GM18520 (cell line): ENCODE measurements around the gene SEMA3E.
"Not testable (repeated sequence)": the region's sequence is repeated elsewhere in the genome, so short reads cannot be mapped to it uniquely, and the experiment has no call there.

Experiments used
- ATAC-seq: cut with Tn5 transposase; IDR thresholded peaks from one replicate; pipeline ENCODE4 v1.9.1; 2021; ENCODE audit not compliant: unreplicated experiment

SEMA3E gene

DNA sequence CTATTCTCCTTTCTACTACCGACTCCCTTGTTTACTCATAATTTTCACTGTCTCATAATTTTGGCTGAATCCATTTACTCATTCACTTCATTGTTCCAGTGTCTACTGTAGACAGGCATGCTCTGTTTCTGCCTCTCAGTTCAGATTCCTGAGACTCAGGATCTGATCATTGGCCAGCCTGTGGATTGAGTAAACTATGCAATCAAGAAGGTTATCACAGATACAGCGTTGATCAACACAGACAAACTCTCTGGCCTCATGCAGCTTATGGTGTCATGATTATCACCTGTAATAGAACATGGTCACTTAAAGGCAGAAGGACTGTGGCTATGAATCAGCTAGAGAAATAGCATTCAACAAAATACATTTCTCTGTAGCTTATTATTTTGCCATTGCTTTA, 86.0 kb downstream of the SEMA3E start:
- ATAC-seq, result no peak

DNA sequence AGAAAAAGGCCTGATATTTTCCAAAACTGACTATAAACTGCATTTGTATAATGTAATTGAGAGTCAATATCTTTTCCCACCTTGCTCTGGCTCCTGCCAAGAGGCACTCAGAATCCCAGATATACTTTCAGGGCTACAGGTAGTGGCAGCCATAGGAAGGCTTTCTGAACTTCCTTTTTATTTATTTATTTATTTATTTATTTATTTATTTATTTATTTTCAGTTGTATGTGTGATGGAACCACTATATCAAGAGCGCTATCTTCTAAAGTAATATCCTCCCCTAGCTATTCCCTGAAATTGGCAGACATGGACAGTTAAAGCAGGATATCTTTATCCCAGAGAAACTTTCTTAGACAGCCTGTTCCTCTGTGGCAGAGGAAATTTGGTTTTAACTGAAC, 86.7 kb downstream of the SEMA3E start:
- ATAC-seq, result no peak

DNA sequence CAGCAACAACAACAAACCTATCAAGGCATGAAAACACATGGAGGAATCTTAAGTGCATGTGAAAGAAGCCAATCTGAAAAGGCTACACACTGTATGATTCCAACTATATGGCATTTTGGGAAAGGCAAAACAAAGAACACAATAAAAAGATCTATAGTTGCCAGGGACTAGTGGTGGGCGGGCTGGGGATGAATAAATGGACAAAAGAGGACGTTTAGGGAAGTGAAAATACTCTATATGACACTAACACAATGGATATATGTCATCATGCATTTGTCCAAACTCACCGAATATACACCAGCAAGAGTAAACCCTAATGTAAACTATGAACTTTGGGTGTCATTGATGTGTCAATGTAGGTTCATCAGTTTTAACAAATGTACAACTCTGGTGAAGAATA, 89.1 kb downstream of the SEMA3E start:
- no peak for ATAC-seq

DNA sequence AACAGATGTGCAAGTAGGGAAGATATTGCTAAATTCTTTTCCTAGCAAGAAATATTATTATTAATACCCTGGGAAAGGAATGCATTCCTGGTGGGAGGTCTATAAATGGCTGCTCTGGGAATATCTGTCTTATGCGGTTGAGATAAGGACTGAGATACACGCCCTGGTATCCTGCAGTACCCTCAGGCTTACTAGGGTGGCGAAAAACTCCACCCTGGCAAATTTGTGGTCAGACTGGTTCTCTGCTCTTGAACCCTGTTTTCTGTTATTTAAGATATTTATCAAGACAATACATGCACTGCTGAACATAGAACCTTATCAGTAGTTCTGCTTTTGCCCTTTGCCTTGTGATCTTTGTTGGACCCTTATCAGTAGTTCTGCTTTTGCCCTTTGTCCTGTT, 96.4 kb downstream of the SEMA3E start:
- not testable (repeated sequence) for ATAC-seq

DNA sequence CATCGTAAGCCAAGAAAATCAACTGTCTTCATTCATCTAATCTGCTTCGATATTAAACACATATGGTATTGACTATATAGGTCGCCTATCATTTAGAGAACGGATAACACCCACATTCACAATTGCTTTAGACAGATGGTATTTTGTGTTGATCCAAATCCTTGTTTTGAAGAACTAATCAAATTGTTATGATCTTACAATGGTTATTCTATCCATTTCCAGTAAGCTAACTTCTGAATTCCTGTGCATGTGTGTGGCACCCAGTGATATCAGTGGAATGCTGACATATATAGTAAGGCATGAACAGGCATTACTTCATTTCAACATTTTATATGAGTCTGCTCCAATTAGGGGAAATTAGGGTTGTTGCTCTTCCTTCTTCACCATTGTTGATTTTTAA, 98.8 kb downstream of the SEMA3E start:
- no peak for ATAC-seq

DNA sequence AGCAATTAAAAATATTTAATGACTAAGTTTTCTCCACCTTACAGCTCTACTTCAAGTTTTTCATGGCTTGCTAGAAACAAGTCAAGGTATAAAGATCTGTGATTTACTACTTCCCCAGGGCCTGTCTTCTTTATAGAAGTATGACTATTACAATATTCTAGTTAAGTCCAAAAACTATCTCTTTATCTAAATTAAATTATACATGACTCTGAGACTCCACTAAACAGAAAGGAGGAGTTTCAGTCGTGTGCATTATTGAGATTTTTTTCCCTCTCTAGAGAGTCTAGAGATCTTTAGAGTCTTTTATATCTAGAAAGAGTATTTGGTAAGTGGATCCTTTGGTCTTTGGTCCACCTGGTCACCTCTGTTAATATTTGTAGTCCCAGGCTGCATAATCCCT, 100.7 kb downstream of the SEMA3E start:
- no peak for ATAC-seq

DNA sequence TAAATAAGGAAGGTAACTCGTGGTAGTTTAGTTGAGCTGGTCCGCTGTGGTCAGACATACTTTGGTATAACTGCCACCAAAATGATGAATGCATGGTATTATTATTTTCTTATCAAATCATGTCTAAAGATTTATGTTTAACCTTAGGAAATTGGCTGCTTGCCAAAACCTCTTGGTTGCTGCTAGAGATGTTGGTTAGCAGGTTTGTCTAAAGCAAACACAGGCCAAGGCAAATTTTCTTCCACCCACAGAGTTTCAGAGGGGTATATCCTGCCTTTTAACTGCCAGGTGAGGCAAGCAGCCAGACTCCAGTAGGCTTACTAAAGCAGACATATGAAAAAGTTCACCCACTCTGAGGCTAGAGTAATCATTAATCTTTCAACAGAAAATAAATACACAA, 101.4 kb downstream of the SEMA3E start:
- ATAC-seq, result no peak

DNA sequence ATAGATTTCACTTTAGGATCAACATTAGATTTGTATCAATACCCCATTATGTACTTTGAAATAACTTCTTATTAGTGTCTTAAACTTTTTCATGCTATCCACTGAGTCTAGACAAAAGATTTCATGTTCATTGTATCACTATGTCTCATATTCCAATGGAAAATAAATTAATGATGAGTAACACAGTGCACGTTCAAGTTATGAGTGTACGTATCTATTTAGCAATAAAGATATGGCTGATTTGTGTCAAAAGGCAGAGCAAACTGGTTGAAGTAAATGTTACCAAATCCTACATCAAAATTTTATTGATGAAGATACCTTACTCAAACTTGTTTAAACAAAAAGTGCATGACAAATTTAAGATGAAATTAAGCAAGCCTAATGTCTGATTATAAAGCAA, 102.4 kb downstream of the SEMA3E start:
- no peak for ATAC-seq

DNA sequence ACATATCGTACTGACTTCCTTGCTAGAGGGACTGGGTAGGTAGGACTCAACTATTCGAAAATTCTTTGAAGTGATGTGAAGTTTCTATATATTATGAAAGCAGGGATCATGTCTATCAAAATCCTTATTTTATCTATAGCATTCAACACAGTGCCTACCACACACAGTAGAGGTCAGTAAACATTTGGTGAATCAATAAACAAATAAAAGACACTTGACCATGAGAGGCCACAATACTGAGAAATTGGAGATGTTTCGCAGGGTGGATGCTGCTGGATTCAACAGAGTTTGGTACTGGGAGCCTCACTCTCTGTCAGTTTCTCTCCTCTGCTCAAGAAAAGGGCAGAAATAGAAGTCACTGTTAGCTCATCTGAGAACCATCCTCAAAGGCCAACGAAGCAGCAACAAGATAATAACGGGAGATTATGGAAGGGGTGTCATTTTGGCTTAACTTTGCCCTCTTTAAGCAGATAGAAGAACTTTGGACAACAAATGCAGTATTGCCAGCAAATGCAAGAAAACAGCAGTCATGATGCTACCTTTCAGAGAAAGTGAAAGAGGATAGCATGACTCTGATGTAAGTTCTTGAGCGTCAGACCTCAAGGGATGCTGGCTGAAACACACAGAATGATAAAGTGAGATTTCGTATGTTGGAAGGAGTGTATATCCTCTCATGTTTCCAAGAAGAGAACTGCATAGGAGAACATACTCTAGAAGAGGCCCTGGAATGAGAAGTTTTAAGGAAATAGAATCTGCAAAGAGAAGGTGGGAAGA, 107.6 kb downstream of the SEMA3E start:
- ATAC-seq, result no peak

DNA sequence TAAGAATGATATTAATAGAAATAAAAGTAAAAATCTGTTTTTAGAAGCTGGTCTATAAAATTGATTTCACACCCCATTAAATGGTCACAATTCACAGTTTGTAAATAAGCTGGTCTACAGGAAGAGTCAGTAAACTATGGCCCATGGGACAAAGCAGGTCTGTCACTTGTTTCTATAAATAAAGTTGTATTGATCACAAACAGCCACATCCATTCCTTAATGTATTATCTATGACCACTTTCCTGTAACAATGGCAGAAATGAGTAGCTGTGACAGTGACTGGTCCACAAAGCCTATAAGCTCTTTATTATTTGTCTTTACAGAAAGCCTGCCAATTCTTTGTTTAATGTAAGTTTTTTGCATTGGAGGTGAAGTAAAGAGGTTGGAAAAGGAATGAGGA, 114.5 kb downstream of the SEMA3E start:
- ATAC-seq, result no peak

DNA sequence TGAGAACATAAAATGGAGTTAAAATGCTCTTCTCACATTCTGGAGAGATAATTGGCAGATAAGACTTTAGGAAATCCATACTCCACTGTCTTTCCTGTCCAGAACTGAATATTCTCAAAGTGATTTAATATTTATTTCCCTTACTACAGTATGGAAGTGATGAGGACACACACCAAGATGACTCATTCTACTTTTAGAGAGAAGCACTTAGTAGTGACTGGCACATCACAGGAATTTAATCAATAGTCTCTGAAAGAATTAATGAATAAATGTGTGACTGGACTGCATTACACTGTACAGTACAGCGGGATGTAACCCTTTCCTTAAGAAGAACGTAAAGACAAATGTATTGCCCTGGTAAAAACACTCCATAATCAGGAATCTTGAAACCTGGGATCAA, 116.7 kb downstream of the SEMA3E start:
- ATAC-seq, result no peak

DNA sequence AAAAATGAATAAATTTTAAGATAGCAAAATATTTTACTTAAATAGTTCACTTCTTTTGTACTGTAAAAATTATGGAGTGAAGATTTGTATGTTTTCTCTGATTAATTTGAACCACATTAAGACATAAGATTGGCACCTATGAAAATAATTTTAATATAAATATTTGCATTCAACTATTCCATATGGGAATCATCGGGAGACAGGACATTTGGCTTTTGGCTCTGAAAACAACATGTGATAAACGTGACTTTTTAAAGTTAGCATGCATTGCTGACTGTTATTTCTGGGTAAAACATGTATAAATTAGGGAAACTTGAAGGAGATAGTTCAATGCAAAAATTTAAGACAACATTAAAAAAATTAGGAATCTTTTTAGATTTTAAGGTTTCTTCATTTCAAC, 117.2 kb downstream of the SEMA3E start:
- ATAC-seq, result no peak

DNA sequence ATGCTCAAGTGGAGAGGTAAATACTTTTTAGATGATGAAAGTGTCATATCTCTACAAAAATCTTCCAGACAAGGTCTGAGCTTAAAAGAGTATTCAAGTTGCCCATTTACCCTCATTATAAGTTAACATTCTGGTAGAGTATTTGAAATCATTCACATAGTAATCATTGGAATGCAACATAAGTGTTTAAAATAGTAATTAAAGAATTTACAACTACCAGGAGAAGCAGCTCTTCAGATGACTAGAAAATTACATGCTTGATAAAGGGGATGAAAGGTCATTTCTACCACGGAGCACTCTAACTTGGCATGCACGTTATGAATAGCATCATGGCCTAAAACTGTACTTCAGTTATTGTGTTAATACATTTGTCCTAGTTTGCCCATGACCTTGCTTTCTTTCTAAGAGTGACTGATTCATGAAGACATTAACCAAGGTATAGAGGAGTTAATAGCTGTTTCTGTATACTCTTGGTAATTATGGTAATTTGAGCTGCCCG, 120.0 kb downstream of the SEMA3E start:
- ATAC-seq, result no peak

DNA sequence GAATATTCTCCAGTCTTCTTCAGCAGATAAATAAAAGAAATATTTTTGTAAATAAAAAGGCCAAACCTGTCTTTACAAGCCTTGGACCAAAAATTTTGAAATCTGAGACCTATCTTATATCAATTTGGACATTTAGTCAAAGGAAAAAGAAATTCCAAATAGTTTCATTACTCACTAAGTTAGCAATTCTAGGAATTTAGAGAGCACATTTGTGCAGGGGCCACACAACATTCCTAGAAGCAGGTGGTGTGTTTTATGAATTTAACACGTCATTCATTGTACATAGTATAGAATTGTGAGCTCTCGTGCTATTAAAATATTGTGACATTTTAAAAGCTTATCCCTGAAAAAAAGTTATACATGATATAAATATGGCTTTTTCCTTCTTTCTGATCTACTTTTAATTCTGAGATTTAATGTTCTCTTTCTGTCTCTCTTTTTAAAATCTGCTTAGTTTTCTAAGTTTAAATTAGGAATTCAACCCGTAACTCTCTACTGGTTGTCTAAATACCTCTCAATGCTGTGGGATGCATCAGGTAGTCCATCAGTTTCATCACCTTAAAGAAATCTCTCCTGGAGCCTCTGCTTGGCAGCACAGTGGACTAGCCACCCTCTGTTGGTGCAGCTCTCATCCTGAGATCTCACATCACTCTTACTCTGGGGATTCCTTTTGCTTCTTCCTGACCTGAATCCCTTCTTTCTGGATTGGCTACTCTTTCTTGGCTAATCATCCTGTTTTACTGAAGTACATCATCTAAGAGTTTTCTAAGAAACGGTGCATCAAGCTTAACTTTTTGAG, 124.5 kb downstream of the SEMA3E start:
- ATAC-seq, result no peak

DNA sequence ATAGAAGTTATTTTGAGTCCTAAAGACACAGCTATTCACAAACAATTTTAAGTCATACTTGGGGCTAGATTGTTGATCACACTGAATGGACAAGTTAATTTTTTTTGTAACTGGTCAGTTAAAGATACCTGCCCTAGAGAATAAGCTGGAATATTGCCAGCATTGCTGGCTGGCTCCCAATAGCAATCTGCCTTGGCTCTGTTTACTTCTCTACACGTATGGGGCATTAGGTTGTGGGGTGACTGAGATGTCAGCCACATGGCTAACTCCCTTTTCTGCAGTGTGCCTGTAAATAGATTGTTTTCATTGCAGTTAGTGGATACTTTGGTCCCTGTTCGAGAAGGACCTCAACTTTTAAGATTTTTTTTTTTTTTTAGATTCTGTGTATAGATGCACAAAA, 128.2 kb downstream of the SEMA3E start:
- no peak for ATAC-seq

DNA sequence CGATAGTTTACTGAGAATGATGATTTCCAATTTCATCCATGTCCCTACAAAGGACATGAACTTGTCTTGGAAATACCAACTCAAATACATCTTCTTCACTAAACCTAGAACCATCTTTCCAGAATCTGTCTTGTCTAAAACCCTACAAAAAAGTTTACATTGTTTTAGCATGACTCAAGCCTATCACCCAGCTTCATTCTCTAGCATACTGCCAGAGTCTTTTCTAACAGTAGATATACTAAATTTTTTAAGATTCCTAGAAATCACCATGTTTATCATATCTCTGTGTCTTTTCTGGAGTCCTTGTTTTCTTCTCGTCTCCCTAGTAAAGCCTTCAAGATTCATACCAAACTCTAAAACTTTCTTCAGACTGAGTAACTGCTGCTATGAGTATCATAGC, 129.7 kb downstream of the SEMA3E start:
- no peak for ATAC-seq

DNA sequence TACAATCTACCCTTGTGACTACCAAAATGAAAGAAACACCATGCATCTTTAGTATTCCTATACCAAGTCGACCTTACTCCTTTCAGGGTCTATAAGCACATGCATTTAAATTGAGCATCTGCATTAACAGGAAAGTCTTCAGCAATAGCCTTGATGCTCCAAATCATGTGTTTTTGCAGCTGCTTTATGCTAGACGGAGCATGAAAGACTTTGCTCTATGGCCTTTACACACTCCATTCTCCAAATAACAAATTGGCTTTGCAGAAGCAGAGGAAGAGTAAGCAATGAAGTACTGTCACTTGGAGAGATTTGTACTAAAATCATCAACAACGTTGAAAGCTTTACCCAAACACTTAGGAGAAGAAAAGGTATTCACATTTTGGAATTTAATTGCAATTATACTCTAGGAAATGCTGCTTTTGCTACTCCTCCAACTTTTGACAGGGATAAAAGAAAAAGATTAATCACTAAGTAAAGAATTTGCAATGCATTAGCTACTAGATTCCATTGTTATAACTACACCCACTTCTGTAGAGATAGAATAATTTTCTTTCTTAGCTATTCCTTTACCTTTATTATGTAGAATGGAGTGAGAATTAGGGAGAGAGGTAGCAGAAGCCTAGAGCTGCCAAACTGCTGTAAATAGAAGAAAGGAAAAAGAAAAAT, 131.8 kb downstream of the SEMA3E start:
- ATAC-seq, result no peak

DNA sequence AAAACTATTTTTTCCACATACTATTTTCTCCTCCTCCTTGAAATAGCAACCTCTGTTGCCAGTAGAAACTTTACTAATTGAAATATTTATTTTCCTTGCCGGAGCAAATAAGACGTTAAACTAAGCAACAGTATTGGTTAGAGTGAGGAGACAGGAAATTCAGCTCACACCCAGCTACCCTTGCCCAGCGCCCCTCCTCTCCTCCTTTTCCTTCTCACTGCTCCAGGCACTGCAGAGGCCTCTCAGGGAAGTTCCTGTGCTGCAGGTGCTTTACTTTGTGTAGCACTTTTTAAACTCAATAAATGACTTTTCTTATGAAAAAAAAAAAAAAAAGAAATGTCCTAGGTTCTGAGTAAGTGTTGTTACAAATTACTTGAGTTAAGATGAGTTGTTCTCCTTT, 134.0 kb downstream of the SEMA3E start:
- ATAC-seq, result no peak

DNA sequence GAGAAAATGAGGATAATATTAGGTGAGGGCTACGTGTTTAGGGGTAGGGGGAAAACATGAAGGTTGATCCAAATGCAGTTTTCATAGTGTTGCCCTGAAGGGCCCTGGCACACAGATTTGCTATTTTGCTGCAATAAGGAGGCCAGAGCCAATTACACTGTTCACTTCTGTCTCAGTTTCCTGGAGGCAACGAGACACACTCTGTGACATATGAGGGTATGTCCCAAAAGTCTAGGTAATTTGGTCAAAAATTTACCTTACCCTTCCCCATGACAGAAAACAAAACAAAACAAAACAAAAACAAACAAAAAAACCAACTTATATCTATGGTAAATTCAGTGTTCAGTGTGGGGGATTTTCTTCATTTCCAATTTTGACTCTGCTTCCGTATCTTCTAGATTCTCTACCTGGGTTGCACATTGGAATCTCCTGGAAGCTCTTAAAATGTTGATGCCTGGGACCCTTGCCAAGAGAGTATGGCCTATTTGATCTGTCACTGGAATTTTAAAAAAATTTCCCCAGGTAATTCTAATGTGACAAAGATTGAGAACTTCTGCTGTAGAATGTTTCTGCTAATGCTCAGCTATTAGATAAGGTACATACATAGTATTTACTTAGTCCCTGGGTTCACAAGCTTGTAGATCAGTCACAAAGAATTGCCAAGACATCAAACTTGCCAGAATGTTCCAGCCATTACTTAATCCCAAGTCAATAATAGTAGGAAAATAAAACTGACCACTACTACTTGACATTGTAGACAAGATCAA, 139.5 kb downstream of the SEMA3E start:
- ATAC-seq, result no peak

DNA sequence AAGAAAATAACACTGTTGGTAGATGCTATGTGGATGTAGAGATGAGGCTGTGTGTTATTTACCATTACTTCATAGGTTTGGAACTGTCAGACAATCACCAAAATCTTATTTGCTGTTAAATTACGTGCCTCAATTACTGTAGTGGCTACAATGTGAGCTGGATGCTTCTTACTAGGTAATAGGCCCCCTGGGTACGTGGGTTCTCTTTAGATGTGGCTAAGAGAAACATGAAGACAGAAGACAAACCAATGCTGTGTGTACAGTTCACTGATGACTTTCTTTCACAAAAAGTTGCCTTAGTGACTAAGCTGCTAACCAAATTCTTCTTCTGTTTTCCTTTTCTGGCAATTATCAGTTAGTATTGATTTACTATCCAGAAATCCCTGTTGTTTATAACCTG, 144.6 kb downstream of the SEMA3E start:
- no peak for ATAC-seq

DNA sequence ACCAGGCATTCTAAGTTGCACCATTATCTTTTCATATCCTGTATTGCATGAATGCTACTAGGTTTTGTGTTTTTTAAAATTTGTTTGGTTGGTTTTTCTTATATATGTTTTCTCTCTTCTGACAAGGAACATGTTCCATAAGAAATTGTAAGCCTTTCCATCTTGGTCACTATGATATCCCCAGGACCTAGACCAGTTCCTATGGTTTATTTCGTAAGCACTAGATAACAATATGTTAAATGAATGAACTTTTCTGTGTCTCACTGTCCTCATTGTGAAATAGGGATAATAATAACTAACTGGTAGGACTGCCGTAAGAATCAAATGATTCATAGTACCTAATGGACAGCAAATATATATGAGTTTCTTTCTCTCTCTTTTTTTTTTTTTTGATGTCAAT, 146.3 kb downstream of the SEMA3E start:
- no peak for ATAC-seq
